ENCODE results near the gene POLR1F.

POLR1F gene

DNA sequence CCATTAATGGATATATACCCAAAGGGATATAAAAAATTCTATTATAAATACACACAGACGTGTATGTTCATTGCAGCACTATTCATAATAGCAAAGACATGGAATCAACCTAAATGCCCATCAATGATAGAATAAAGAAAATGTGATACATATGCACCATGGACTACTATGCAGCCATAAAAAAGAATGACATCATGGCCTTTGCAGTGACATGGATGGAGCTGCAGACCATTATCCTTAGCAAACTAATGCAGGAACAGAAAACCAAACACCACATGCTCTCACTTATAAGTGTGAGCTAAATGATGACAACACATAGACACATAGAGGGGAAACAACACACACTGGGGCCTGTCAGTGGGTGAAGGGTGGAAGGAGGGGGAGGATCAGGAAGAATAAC is 33.0 kb downstream of the POLR1F start:
- DNase-seq, result no peak

DNA sequence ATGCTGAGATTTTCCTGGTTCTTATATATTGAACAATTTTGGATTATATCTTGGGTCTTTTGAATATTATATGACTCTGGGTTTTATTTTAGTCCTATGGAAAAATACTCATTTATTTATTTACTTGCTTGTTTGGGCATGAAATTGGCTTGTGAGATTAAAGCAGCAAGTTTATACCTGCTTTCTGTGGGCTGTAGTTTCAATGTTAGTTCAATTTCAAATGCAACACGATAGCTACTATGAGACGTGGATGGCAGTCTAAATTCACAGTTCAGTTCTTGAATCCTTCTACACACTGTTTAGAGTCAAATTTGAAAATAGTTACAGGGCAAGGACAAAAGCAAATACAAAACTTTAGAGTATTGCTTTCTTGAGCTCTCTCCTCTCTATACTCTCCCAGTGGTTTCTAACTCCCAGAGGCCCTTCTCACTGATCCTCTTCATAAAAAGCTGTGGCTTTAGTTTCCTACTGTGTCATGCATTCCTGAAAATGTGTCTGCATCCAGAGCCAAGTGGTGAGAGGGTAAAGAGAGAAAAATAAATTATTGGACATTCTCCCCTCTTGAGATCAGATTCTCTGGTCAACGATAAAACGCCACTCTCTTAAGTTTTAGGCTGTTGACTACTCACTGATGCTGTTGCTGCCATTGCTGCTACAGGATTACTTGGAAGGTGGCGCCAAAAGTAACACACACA is 34.4 kb downstream of the POLR1F start:
- no peak for DNase-seq

DNA sequence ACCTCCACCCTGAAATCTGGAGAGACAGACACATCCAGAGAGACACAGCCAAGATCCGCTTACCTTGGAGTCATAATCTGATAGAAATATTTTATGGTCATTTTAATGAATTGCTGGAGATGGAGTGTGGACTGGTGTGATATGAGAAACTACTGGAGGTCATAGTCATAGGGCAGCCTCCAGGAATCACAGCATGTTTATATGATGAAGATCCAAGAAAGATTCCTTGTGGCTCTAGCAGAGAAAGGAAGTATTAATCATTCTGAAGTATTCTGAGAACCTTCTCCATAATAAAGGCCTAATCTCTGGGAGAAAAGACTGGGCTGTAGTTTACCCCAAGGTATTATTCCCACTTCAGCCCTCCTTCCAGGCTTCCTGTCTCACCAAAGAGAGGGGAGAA is 38.0 kb downstream of the POLR1F start:
- no peak for DNase-seq

DNA sequence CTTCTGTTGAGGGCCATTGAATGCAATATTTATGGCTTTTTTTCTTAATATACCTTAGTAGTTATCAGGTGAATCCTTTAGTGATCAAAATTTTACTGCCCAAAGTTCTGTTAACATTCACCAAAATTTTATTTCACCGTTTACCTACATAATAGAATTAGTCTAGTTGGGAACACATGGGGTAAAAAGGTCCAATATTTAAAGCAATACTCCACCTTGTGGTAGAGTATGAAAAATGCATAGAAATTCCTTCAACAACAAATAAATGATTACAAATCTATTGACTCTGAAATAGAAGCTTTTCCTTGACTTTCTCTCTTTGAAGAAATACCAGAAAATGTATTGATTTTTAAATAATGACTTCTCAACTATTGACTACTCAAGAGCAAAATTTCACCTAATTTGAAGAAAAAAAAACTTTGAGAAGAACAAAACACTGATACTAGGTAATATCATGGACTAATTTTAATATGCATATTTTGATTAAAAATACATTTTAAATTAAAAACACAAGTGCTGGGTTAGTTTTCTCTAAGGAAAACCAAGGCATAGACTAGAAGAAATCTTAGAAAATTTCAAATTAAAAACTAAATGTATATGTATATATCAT is 43.3 kb downstream of the POLR1F start:
- no peak for DNase-seq

DNA sequence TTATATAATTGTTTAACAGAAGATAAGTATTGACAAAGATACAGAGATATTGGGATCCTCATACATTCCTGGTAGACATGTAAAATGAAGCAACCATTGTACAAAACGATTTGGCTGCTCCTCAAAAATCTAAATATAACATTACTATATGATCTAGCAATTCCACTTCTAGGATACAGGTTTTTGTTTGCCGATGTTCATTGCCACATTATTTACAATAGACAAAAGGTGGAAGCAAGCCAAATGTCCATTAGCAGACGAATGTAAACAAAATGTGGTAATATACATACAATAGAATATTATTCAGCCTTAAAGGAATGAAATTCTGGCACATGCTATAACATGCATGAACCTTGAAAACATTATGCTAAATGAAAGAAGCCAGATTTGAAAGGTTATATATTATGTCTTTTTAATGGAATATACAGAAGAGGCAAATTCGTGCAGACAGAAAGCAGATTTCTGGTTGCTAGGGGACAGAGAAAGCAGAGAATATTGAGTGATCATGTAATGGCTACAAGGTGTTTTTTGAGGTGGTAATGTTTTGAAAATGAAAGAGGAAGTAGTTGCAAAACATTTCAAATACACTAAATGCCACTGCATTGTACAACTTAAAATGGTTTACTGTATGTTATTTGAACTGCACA is 44.9 kb downstream of the POLR1F start:
- no peak for DNase-seq

DNA sequence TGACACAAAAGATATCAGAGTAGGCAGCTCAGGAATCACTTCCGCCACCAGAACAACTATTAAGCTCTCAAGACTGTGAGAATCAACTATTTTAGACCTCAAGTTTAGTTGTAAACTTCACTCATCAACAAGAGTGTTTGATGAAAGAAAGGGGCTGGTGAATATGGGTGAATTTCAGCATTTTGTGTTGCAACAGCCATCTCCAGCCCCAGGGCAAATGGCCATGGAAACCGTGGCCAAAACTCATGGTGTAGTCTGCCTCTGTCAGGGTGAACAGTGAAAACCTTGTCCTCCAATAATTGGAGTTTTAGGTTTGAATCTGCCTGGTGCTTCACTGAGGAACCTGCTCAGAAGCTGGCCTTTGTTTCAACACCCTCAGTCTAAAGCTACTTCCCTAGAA is 60.0 kb downstream of the POLR1F start:
- no peak for DNase-seq

Measured in anterior cingulate cortex (tissue), 58 donors.